Activated CD8-positive, alpha-beta memory T cell treated with anti-CD3 and anti-CD28 coated beads, Interleukin-2, amount 50 U/mL, for 1 hour (primary cell): ENCODE data around the gene BTN3A1.
"Not testable (repeated sequence)": the region's sequence is repeated elsewhere in the genome, so short reads cannot be mapped to it uniquely, and the experiment has no call there.

Experiments used
- DNase-seq: peaks from one replicate; pipeline ENCODE4 v3.0.0-alpha.2; 2020; ENCODE audit errors: extremely low read depth

BTN3A1 gene

DNA sequence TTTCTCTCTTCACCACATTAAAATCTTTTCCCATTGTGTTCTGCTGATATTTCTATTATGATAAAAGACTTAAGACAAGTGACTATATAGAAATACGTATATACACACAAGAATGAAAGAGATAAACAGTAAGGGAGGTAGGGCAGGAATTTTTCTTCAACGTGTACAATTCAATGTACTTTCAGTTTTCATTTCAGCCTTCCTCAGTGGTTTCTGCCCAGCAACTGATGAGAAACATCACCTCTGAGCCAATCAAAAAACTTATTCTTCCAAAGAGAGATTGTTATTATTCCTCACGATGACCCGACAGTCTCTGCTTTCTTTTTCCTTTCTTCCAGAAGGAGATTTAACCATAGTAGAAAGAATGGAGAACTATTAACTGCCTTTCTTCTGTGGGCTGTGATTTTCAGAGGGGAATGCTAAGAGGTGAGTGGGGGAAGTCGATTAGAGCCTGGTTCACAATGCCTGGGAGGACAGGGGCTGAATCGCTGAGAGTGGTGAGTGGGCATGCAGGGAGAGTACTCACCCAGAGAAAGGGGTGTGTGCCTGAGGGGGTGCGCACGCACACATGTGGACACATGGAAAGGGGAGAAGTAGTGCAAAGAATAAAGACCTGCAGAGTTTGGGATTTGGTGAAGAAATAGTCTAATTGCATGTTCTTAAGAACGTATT lies at the start of gene BTN3A1:
Gene BTN3A1, plus strand, starts transcription at position 289 of the 672 bp plus-strand sequence. CDS start 3,289 bp downstream, outside the sequence.
- no peak for DNase-seq

DNA sequence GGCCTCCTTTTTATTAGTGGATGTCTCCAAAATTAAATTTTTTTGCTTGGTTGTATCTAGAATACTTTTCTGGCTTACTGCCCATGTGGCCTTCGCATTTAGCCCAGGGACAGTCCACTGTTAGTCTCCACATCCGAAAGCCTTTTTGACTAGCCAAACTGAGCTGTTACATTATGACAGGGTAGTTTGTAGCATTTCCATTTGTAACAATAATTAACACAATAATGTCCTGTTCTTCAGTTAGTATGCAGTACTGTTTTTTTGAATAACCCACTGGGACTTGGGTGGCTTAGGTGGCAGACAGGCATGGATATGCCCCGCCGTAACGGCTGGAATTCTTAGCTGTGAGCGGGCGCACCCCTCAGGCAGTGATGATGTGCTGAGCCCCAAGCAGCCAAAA lies 49.8 kb upstream of the BTN3A1 start:
- no peak for DNase-seq

DNA sequence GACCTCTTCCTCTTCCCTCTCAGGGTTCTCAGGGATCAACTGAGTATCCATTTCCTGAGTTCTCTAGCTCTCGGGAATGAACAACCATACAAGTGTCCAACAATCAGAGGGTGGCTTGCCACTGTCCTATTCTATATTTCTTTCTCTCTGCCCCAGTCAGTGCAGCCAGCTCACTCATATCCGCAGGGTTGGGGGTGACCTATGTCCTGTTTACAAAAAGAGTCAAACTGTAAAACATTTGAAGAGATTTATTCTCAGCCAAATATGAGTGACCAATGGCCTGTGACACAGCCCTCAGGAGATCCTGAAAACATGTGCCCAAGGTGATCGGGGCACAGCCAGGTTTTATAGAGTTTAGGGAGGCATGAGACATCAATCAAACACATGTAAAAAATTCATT lies 47.9 kb upstream of the BTN3A1 start:
- no peak for DNase-seq

DNA sequence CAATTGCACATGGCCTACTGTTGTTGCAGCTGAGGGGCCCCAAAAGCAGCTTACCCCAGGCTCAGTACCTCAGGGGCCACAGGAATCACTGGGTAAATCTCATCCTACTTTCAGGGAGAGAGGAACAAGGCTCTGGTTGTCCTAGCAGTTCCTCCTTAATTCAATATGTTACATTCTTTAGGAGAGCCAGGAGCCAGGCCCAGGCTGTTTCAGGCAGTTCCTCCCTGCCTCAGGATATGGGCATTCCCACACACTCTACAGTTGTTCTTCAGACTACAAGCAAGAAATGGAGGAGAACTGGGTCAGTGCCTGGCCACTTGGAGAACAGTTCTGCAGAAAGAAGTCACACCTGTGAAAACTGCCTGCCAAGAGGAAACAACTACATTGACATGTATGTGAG lies 46.7 kb upstream of the BTN3A1 start:
- no peak for DNase-seq

DNA sequence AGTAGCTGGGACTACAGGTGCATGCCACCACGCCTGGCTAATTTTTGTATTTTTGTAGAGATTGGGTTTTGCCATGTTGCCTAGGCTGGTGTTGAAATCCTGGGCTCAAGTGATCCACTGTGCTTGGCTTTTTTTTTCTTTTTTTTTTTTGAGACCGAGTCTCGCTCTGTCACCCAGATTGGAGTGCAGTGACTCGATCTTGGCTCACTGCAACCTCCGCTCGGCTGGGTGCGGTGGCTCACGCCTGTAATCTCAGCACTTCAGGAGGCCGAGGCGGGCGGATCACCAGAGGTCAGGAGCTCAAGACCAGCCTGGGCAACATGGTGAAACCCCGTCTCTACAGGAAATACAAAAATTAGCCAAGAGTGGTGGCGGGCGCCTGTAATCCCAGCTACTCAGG lies 44.5 kb upstream of the BTN3A1 start:
- not testable (repeated sequence) for DNase-seq

DNA sequence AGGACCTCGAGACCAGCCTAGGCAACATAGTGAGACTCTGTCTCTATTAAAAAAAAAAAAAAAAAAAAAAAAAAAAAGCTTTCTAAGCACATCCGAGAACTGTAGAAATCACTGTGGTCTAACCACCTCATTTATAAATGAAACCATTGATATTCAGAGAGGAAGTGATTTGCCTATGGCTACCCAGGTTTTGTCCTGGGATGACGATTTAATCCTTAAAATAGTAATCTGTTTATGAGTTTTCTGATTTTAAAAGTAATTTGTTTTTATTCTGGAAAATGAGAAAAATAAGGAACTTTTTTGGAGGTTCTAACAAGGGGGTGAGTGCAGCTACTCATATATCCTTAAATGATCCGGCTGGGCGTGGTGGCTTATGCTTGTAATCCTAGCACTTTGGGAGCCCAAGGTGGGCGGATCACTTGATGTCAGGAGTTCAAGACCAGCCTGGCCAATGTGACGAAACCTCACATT lies 43.5 kb upstream of the BTN3A1 start:
- DNase-seq, result no peak

DNA sequence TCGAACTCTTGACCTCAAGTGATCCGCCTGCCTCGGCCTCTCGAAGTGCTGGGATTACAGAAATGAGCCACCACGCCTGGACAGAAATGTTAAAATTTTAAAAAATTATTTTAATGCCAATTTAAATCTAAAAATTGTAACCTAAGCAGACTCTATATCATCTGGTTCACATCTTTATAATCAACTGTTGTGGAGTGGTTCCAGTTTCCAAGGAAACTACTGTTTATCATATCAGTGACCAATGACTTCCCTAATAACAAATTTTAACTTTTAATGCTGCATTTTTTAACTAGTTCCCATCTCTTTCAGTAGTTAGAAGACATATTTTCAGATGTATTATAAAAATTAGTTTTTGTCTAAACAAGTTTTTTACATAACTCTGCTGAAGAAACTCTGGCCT lies 42.3 kb upstream of the BTN3A1 start:
- no peak for DNase-seq

DNA sequence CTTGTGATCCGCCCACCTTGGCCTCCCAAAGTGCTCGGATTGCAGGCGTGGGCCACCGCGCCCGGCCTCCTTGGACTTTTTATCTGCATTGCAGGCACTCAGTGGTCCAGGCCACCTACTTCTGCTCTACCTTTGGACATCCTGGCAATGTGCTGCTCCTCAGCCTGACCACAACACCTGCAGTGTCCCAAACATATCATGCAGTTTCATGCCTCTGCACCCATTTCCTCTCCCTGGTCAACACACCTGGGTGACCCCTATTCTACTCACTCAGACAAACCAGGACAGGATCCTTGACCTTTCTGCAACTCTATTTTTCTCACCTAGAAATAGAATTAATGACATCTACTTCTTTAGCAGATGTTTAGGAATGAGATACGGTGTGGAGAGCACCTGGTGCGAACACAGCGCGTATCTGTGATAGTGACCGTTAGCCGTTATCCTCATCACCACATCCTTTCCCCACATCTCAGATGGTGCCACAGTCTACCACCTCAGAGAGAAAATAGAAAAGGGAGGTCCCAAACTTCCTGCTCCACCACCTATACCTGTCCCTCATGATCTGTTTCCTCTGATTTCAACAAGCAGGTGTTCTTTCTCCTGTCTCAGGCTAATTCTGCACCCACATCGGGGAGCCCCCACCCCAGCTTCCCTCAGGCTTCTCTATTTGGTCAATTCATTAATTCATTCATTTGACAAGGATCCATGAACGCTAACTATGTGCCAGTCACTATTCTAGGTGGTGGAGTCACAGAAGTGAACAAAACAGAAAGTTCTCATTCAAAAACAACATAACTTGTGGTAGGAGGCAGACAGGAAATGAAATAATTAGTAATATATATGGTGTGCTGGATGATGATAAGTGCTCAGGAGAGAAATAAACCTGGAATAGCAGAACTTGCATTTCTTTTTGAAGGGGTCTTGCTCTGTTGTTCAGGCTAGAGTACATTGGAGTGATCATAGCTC lies 41.3 kb upstream of the BTN3A1 start:
- DNase-seq, result no peak

DNA sequence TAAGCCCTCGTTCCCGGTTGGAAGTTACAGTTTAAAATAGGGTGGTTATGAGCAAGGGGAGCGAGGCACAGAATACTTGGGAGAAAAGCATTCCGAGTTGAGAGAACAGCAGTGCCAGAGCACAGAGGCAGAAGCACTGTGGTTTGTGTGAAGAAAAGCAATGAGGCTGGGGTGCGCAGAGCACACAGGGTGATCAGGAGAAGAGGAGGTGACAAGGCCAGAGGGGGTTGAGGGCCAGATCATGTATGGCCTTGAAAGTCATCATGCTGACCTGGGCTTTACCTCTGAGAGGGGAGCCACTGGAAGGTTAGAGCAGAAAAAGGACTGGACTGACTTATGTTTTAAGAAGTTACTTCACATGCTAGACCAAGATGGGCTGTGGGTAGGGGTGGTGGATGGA lies 40.5 kb upstream of the BTN3A1 start:
- DNase-seq, result no peak

DNA sequence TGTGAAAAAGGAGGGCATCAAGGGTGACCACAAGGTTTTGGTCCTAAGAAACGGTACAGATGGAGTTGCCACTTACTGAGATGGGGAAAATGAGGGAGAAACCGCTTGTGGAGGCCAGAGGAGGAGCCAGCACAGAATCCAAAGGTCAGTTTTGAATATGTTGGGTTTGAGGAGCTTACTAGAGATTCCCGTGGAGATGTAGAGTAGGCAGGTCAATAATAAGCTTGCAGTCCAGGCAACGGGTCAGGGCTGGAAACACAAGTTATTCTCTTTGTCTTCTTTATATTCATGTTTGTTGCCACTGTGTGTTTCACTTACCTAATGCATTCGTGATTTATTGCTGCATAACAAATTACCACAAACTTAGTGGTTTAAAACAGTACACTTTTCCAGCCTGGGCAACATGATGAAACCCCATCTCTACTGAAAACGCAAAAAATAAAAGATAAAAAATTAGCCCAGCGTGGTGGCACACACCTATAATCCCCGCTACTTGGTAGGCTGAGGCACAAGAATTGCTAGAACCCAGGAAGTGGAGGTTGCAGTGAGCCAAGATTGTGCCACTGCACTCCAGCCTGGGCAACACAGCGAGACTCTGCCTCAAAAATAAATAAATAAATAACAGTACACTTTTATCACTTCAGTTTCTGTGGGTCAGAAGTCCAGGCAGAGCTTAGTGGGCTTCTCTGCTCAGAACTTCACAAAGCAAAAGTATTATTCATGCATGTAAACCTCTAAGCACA lies 39.8 kb upstream of the BTN3A1 start:
- no peak for DNase-seq

DNA sequence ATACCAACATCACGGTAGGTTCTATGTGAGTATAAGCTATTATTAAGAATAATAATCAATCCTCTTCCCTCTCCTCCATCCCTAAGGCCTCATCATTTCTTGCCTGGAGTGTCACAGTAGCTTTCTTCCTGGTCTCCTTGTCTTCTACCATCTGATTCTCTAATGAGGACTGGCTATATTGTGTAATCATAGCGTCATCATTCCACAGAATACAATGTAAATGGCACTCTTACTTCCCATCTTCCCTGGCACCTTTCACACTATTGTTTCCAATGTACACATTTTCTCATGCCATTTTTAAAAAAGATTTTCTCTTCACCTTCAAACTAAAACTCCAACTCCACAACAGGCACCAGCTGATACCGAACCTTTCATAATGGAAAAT lies 39.2 kb upstream of the BTN3A1 start:
- no peak for DNase-seq

DNA sequence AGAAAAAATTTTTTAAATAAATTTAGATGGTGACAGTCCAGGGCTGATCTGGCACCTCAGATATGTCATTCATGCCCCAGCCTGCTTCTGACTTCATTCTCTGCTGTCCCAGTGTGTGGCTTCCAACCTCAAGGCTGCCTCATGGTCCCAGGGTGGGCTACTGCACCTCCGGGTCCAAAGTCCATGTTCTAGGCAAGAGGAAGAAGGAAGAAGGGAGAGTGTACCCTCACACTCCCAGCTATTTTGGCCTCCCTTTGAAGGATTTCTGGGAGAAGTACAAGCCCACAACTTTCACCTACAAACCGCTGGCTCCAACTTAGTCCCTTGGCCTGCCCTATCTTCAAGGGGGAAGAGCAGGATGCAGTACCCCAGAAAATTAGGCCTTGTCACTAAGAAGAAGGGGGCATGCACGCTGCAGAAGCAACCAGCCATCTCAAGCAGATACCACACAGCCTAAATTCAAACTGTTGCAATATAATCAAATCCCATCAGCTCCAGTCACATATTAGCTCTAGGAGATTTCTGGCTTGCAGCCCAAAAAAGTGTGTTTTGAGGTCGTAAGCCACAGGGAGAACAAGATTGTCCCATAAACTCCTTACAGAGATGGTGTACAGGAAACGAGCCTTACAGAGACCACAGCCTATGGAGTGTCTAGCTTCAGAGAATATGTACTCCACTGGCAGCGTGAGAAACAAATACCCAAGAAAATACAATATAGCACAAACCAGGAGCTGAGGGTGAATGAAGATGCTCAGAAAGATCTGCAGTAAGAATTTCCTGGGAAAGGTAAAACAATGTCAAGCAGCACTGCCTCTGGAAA lies 38.0 kb upstream of the BTN3A1 start:
- DNase-seq, result no peak

DNA sequence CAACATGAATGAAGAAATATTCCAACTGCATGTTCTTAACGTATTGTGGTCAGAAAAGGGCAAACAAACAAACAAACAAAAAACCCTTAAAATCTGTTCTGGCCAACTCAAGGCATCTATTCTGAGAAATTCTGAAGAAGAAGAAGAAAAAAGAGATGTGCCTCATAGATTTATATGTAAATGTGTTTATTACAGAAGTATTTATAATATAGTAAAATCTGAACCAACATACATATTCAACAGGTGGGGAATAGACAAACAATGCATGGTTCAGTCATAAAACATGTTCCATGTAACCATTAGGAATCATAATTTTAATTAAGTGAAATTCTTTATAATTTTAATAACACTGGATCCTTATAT lies 36.5 kb upstream of the BTN3A1 start:
- DNase-seq, result no peak

DNA sequence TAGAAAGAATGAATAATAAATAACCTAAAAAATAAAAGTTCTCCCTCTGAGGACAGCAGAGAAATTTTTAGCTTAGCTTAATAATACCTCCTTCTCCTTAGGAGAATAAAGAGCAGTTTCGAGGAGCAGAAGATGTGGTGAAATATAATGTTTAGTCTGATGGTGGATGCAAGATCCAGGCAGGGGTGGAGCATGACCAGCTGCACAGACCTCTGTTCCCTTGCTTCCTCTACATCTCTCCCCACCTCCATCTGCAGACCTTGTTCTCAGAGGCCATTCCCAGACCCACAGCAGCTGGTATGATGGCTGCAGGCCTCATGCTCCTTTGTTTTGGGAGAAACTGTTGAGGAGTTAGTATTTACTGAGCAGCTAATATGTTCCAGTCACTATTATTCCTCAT lies 35.6 kb upstream of the BTN3A1 start:
- no peak for DNase-seq

DNA sequence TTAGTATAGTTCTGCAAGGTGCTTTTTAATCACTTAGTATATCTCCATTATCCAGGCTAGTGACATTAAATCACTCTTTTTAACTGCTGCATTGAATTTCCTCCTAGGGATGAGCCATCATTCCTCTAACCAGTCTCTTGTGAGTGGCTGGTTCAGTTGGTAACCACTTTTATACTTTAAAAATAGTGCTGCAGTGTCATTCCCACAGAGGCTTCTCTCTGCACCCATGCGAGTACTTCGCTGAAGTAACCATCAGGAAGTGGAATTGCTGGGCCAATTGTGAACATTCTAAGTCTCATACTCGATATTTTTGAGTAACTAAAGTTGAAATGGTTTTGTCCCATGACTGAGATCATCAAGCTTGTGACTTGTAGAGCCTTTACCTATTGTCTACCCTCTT lies 35.0 kb upstream of the BTN3A1 start:
- DNase-seq, result no peak

DNA sequence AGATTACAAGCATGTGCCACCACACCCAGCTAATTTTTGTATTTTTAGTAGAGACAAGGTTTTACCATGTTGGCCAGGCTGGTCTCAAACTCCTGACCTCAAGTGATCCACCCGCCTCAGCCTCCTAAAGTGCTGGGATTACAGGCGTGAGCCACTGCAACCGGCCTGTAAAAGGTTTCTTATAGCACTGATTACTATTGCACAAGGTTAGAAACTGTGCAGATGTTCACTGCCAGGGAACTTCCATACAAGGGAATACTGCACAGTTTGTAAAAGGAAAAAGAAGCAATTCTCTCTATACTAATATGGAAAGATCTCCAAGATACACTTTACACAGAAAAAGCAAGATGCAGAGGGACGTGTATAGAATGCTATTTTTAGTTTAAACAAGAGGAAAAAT lies 30.3 kb upstream of the BTN3A1 start:
- DNase-seq, result not testable (repeated sequence)

DNA sequence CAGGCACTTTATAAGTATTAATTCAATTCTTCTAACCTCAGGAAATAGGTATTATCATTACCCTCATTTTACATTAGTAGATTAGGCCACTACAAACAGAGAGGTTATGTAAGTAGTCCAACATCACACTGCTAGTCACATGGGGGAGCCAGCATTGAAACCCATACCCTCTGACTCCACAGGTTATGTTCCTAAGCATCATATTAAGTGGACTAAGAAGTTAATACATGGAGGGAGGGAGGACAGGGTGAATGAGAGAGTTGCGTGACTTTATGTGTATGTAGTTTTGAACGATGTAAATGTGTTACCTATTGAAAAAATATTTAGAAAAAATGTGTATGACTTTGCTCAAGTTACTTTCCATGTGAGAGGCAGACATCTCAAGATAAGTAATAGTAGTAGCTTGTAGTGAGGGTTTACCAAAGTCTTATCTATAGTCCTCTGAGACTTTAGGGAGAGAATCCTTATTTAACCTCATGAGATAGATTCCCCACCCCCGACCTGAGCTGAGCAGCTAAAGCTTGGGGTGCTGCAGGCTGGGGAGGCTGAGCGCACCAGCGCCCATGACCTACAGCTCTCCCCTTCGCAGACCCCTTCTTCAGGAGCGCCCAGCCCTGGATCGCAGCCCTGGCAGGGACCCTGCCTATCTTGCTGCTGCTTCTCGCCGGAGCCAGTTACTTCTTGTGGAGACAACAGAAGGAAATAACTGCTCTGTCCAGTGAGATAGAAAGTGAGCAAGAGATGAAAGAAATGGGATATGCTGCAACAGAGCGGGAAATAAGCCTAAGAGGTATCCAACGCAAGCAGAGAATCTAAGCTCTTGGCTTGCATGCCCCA lies 29.5 kb upstream of the BTN3A1 start:
- DNase-seq, result no peak

DNA sequence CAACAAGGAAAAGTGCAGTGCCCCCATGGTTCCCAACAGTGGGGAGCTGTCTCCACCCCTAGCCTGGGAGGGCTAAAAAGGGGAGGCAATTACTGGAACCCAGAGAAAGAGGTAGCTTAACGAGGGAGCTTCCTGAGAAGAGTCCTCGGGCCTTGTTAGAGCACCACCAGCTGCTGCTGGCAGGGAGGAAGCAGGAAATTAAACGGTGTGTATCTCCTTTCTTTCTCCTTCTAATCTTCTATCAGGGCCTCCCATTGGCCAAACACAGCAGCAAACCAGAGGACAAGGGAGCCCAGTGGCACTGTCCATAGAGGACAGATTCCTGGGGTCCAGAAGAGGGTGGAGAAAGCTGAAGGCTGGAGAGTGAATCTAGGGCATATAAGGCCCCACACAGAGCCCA lies 26.8 kb upstream of the BTN3A1 start:
- DNase-seq, result no peak

DNA sequence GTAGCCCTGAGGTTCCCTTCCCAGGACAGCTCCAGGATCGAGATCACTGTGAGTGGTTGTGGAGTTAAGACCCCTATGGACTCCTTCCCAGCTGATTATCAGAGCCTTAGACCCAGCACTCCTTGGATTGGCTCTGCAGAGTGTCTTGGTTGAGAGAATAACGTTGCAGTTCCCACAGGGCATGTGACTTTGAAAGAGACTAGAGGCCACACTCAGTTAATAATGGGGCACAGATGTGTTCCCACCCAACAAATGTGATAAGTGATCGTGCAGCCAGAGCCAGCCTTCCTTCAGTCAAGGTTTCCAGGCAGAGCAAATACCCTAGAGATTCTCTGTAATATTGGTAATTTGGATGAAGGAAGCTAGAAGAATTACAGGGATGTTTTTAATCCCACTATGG lies 24.4 kb upstream of the BTN3A1 start:
- DNase-seq, result no peak

DNA sequence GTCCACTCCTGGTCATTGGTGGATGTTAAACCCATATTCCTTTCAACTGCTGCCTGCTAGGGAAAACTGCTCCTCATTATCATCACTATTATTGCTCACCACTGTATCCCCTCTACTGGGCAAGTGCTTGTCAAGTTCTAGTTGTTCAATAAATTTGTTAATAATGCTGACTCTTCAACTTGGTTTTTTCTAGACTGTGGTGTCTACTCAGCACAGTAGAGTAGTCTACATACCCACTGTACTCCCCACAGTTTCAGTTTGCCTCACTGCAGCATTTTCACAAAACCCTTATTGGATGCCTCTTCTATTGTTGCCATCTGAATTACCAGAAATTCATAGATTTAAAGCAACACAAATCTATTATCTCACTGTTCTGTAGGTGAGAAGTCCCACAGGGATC lies 23.9 kb upstream of the BTN3A1 start:
- not testable (repeated sequence) for DNase-seq

DNA sequence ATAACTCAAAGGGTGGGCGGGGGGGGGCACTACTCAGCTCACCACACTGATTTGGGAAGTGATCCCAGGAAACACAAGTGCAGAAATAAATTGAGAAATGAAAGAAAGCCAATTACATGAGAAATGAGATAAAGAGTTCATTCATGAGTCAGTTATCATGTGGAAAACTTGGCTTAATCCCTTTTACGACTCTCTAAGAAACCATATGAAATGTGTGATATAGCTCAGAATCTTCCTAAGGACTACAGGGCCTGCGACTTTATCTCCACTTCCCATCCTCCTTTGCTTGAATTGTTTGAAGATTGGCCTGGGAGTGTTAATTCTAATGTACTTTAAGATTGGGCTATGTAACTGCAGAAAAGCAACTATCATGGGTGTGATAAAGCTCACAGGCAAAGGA lies 22.8 kb upstream of the BTN3A1 start:
- no peak for DNase-seq
